ENCODE data around the gene AKR1C1.
"Not testable (repeated sequence)": the region's sequence is repeated elsewhere in the genome, so short reads cannot be mapped to it uniquely, and the experiment has no call there.

AKR1C1 gene

DNA sequence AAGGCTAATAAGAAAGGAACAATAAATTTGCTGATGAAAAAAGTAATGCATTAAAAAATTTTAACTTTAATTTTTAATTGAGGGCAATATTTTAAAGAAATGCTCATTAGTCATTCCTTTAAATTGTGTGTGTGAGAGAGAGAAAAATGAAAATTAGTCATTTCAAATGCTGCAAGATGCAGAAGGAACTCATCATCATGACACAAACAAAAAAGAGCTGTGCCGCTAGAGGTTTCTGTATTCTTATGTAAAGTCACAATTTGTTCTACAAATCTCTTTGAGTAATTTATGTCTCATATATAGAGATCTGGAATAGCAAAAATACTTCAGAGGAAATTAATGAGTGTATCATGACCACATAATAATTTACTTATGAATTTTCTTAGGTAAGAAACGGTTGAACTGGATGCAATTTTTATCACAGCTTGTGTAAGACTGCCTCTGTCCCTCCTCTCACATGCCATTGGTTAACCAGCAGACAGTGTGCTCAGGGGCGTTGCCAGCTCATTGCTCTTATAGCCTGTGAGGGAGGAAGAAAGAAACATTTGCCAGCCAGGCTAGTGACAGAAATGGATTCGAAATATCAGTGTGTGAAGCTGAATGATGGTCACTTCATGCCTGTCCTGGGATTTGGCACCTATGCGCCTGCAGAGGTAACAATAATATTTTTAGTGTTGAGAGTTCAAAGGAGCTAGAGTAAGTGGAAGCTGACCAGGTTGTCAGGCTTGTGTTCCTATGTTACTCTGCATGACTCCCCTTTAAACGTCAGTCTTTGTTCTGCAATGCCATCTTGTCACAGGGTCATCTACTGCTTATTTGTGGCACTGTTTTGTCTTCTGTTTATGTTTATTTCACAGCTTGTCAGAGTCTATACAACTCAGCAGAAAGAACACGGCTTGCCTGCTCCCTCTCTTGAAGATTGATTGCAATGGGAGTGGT is at the start of gene AKR1C1:
AKR1C1 (plus strand) TSS at position 540 of the 939 bp plus-strand sequence; CDS start at position 570, 30 bp downstream.
- not testable (repeated sequence) for DNase-seq

DNA sequence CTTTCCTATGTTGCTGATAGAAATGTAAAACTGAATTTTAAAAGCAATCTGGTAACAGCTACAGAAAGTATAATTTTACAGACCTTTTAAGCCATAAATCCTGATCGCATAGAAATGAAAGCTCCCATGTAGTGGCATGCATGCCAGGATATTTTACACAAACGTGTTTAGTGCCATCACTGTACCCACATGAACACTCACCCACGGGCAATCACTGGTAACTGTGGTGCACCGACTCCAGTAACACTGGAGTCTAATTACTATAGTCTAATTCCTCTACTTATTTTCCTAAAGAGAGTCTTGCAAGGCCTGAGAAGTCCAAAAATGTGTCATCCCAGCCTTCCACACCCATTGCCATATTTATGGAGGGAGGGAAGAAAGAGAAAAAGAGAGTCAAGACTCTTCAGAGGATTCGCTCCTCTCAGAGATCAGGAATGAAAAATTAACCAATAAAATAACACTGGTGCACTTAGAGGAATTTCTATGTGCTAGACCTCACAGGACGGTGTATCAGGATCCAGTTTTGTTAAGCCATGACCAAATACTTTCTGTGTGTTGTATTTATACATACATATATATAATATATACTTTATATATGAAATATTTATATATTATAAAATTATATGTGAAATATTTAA is 48.9 kb upstream of the AKR1C1 start:
- no peak for DNase-seq

DNA sequence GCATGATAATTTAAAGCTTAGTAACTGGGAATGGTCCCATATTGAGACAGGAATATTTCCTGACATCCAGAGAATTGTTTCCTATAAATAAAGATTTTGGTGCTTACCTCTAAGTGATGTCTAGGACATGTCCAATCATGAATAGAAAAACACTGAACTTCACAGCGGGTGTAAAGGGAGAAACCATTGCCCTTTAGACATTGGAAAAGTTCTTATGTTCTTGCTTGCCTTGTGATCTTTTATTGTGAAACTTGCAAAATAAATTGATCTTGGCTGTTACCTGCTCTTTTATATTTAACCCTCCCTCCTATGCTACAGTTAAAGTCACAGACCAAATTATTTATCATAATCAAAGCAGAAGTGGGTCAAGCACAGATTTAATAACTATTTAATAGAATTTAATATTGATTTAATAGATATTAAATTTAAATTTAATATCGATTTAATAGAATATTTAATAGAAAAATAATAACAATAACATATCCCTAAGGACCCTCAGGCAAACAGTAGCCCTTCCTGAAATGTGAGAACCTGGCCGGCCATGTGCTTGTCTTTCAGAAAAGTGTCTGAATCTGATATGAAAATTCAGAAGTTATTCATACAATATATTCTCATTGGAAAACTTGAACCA is 47.0 kb upstream of the AKR1C1 start:
- DNase-seq, result no peak

DNA sequence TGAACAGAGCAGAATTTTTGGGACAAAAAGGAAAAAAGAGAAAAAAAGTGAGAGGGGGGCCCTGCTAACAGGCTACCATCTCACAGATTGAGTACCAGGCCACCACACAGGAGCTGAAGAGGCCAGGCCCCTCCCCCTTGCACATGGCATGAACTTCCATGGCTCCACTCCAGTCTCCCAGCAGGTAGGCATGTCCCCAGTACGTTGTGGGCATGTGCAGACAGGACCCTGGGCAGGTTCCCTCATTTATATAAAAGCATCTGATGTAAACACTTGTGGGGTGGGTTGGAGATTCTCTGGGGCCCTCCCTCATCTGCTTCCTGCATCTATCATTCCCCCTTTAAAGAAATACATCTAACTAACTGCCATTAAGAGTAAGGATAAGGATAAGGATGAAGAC is 45.0 kb upstream of the AKR1C1 start:
- no peak for DNase-seq

DNA sequence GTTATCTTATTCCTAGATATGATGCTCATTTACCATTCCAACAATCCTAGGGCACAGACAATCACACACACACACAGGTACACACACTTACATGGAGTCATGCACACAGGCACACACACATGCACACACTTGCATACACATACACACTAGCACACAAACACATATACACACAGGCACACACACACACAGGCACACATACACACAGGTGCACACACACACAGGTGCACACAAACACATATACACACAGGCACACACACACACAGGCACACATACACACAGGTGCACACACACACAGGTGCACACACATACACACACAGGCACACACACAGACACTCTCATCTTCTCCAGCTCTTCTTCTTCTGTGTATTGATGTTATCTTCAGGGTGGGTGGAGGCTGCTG is 38.7 kb upstream of the AKR1C1 start:
- DNase-seq, result not testable (repeated sequence)

DNA sequence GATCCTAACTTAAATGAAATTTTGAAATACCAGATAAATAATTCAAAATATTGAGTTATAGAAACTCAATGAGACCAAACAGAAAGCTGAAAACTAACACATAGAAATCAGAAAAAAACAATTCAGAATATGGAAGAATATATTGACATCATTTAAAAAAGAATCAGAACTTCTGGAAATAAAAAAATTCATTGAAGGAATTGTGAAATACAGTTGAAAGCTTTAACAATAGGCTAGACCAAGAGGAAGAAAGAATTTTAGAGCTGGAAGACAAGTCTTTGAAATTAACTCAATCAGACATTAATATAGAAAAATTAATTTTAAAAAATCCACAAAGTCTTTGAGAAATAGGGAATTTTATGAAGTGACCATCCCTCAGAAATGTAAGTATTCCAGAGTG is 36.8 kb upstream of the AKR1C1 start:
- no peak for DNase-seq

DNA sequence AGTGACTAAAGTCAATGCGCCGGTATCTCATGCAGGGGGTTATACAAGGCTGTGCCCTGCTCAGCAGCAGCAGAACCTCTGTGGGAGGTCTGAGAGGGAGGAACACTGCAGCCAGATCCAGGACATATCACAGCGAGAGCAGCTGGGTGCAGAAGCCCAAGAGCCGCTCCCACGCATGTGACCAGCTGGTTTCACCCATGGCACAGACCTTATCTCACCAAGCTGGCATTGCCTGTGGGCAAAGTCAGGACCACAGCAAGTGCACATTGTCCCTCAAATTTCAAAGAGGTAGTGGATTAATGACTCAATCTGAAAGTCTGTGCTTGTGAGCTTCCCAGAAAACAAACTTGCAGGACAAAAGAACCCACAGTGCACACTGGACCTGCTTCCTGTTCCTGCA is 31.6 kb upstream of the AKR1C1 start:
- DNase-seq, result no peak

DNA sequence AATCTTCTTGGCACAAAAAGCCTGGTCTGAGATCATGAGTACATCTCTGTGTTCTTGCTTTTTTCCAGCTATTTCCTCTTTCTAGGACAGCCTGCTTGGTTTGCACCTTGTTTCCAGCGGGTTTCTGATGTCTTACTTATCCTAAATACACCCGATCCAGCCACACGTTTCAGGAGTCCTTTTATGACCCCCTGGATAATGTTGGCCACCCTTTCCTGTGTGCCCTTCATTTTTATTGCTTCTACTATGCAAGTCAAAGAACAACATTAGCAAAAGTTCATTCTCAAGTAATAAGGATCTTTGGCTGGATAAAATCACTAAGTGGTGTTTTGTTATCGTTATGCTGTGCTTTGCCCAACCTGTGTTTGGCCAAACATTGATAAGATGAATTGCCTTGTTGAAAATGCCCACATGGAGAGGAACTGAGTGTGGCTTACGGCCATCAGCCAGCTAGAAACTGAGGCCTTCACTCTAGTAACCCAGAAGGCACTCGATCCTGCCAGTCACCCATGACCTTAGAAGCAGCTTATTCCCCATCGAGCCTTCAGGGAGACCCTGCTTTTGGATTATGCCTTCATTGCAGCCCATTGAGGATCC is 28.7 kb upstream of the AKR1C1 start:
- DNase-seq, result no peak

DNA sequence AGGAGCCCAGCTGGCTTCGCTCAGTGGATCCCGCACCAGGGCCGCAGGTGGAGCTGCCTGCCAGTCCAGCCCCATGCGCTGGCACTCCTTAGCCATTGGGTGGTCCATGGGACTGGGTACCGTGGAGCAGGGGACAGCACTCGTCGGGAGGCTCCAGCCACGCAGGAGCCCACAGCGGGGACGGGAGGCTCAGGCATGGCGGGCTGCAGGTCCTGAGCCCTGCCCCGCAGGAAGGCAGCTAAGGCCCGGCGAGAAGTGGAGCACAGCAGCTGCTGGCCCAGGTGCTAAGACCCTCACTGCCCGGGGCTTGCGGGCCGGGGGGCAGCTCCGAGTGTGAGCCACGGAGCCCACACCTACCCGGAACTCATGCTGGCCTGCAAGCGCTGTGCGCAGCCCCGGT is 25.9 kb upstream of the AKR1C1 start:
- DNase-seq, result no peak

DNA sequence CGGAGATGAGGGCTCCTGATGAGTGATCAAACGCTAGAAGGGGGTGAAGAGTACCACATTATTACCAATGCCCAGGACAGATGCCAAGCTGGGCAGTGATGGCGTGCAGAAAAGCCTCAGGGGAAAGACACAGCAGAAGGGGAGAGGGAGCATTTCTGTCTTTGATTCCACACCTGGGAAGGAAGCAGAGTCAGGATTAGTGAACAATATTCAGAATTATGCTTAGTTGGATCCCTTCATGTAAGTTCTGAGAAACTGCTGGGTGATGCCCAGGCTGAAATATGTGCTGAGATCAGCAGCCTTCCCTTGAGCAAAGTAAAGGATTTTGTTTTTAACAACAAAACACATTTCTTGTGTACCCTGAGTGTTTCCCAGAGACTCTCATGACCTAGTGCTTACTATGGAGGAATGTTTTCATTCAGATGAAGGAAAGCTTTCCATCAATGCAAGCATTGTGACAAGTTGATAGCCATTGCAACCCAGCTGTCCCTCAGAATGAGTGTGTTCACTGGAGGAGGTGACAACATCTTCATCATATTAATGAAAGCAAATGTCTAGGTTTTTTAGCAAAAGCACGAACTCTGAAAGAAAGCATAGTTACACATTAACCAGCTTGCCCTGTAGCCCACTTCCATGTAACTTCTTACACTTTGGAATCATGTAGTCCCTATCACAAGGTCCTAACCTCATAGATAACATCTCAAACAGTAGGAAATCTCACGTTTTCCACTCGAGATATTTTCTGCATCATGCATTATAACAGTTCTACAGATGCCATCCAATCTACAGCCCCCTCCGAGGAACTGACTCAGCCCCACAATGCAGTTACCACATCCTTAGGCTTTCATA is 23.8 kb upstream of the AKR1C1 start:
- DNase-seq, result no peak

DNA sequence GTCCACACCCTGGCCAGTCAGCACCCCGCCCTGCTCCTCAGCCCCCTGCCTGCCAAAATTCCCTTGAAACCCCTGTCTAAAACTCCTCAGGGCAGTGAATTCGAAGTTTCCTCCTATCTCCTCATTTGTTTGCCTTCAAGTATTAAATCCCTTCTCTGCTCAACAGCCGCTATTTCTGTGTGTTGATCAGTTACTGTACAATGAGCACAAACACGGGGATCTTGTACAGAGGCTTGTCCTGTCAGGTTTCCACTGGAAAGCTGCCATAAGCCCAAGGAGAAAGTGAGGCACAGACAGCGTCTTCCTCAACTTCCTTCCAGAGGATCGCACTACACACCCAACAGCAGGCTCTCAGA is 23.2 kb upstream of the AKR1C1 start:
- not testable (repeated sequence) for DNase-seq

DNA sequence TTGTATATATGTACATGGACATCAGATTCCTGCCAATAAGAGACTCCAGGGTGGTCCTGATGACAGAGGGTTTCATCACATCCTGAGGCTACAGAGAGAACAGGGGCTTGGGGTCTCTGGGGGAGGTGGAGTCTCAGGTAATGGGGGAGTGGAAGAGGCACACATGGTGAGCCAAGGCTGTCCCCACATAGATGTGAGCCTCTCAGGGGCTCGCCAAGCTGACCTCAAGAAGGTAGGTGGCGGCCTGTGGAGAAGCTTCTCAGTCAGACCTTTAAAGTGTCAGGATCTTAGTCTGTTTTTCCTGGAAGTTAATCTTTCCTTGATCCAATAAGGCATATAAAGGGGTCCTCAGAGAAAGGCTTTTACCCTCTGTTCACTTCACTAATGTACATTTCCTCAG is 22.3 kb upstream of the AKR1C1 start:
- DNase-seq, result not testable (repeated sequence)

DNA sequence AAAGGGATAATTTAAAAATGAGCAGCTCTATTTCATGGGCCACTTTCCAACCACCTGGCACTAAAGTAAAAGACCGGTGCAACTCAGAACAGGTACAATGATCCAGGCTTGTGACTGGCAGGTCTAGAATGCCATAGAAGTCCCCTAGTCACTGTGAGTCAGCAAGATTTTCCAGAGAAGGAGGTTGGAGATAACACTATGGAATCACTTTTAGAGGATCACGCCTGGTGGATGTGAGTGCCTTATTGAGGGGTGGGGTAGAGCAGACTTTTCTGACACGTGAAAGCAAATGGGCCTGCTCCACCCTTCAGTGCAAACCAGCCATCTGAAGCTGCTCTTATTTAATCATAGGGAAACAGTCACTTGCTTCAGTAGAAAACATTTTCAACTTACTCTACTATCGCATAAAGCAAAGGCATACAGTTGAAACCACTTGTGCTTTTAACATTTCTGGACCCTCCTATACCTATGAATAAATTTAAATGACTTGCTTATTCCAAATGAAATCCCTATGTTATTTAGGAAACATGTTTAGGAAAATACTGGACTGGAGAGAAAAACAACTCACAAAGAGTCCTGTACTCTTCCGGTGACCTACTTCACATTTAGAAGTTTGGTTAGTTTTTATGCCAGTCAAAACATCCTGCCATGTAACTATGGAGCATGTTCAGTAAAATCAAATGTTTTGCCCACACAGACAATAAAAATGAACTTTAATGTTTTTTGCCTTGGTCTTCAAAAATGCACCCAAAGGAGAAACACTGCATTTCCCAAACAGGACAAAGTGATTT is 21.5 kb upstream of the AKR1C1 start:
- no peak for DNase-seq

DNA sequence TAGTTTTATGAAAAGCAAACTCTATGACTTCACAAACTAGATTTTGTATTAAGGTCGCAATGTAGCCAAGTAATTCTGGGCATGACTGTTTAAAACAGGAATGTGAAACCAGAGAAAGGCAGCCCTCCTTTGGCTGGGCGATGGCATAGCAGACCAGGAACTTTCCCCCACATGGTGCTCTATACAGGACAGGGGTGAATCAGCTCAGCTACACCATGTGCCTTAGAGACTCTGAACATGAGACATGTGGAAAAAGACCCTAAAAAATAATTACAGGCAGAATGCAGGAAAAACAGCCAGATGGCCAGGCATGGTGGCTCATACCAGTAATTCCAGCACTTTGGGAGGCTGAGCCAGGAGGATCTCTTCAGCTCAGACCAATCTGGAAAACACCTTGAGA is 20.3 kb upstream of the AKR1C1 start:
- DNase-seq, result not testable (repeated sequence)

DNA sequence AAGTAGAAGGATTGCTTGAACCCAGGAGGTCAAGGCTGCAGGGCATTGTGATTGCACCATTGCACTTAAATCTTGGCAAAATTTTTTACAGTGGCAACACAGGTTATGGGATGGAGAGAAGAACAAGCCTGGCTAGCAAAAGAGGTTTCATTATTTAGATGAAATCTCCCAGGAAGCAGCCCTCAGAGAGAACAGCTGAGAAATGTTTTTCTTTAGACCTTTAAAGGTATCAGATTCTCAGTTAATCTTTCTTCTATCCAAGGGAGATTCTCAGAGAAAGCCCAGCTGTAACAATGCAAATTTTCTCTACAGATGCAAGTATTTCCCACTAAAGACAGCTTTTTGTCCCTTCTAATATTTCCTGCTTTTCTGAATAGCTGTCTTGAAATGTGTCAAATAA is 19.8 kb upstream of the AKR1C1 start:
- DNase-seq, result not testable (repeated sequence)

DNA sequence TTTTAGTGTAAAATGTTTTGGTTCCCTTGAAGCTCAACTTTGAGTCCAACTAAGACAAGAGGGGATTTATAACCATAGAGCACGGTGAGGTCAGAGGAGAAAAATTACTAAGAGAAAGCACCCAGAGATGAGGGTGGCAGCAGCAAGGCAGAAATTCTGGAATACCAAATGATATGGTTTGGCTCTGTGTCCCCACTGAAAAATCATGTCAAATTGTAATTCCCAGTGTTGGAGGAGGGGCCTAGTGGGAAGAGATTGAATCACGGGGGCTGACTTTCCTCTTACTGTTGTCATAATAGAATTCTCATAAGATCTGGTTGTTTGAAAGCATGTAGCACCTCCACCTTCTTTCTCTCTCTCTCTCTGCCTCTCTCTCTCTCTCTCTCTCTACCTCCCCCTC is 19.4 kb upstream of the AKR1C1 start:
- DNase-seq, result no peak

DNA sequence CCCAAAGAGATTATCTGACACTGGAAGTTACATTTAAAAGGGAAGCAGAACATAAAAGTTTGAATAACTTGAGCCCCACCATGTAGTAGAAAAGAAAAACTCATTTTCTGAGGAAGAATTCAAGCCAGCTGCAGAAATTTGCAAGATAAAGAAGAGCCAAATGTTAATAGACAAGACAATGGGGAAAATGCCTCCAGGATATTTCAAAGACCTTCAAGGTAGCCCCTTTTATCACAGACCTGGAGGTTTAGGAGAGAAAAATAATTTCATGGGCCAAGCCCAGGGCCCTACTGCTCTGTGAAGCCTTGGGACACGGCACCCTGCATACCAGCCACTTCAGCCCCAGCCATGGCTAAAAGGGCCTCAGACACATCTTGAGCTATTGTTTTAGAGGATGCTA is 18.4 kb upstream of the AKR1C1 start:
- DNase-seq, result no peak

DNA sequence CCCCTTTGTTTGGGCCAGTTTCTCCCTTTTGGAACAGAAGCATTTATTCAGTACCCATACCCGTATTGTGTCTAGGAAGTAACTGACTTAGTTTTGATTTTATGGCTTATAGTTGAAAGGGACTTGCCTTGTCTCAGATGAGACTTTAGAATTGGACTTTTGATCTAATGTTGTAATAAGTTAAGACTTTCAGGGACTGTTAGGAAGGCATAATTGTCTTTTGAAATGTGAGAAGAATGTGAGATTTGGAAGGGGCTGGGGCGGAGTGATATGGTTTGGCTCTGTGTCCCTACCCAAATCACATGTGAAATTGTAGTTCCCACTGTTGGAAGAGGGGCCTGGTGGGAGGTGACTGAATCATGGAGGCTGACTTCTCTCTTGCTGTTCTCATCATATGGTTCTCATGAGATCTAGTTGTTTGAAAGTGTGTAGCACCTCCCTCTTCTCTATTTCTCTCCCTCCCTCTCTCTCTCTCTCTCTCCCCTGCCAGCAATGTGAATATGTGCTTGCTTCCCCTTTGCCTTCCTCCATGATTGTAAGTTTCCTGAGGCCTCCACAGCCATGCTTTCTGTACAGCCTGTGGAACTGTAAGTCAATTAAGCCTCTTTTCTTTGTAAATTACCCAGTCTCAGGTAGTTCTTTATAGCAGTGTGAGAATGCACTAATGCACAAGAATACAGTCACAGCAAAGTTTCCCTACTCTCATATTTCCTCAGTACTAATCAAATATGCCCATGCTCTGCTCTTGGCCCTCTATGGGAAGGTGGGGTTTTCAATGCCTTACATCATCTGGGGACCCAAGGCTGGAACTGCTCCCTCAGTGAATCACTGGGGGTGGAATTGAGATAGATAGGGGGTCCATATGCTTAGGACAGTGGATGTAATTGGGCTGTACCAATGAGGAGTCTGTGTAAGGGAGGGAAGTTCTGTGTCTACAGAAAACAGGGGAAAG is 17.2 kb upstream of the AKR1C1 start:
- DNase-seq, result no peak

DNA sequence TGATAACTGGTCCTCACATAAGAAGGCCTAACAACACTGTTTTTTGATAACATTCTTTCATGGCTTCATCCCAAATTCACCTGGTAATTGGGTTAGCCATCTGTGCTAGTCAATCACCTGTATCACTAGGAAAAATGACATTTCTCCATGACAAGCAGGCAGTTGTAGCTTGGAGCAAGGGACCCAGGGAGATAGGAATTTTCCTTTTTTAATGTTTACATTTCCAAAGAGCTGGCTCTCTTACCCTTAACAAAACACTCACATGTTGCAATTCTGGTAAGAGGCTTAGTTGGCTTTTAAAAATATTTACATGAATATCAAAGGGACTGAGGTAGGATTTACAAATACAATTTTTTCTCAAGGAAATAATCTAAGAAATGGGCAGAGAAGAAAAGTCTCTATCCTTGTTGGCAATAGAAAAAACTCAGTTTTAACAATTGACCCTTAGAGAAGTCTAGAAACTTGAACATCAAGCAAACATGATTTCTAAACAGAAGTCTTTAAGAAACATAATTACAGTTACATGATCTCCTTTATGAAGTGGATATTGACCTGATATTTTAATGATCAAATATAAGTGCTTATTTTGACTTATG is 16.1 kb upstream of the AKR1C1 start:
- no peak for DNase-seq

Measured in NCI-H187 (cell line).